Natural killer cell (primary cell): ENCODE data around the gene SIGLEC15. TPM values are rescaled to one million over a fixed set of nuclear protein-coding genes. Genes with fewer than 3 reads are reported as not detected.

Experiments used
- ATAC-seq, 3 donors: fragments of 150-1000 bp in 2 of 3; fragments of 200-7000 bp in 1 of 3; cut with Tn5 transposase; 1 replicate in 1 of 3; 2 replicates in 2 of 3; pipeline ENCODE4 v1.10.0; 2021; ENCODE audit warnings: mild to moderate bottlenecking in 2 of 3, moderate library complexity in 2 of 3
- DNase-seq, 2 donors: peaks; one replicate each; pipeline versions ENCODE4 v3.0.0 to v3.0.0-alpha.2; 2013 to 2021; ENCODE audit warnings: mixed read lengths in 1 of 2
- H3K27ac ChIP-seq: one replicate; pipeline ENCODE4 v1.5.1; 2013; ENCODE audit warnings: mild to moderate bottlenecking, low read length
- H3K27me3 ChIP-seq: one replicate; pipeline ENCODE4 v1.6.1; 2013; ENCODE audit warnings: low read length; ENCODE audit not compliant: control insufficient read depth, insufficient read depth
- H3K36me3 ChIP-seq: one replicate; pipeline ENCODE4 v1.6.1; 2013; ENCODE audit warnings: low read length; ENCODE audit not compliant: control insufficient read depth, insufficient read depth
- H3K4me1 ChIP-seq: one replicate; pipeline ENCODE4 v1.6.1; 2013; ENCODE audit warnings: low read length; ENCODE audit not compliant: control insufficient read depth, insufficient read depth
- H3K4me3 ChIP-seq: one replicate; pipeline ENCODE4 v1.5.1; 2013; ENCODE audit warnings: low read length
- H3K9me3 ChIP-seq: one replicate; pipeline ENCODE4 v1.6.1; 2013; ENCODE audit warnings: low read length; ENCODE audit not compliant: control insufficient read depth, insufficient read depth
- H3K27ac Mint-ChIP-seq, 2 donors: one replicate each; pipeline ENCODE4 v1.8.0; 2022; ENCODE audit warnings: mild to moderate bottlenecking in 2 of 2, mixed read lengths in 2 of 2, moderate library complexity in 1 of 2
- H3K27me3 Mint-ChIP-seq, 2 donors: one replicate each; pipeline ENCODE4 v1.8.0; 2022; ENCODE audit warnings: low read depth in 2 of 2, mixed read lengths in 2 of 2
- H3K36me3 Mint-ChIP-seq: one replicate; pipeline ENCODE4 v1.8.0; 2022; ENCODE audit warnings: mixed read lengths
- H3K4me1 Mint-ChIP-seq, 2 donors: one replicate each; pipeline ENCODE4 v1.8.0; 2022; ENCODE audit warnings: mixed read lengths in 2 of 2
- H3K4me3 Mint-ChIP-seq: one replicate; pipeline ENCODE4 v1.8.0; 2022; ENCODE audit warnings: mild to moderate bottlenecking, moderate library complexity, mixed read lengths
- H3K9me3 Mint-ChIP-seq, 2 donors: one replicate each; pipeline ENCODE4 v1.8.0; 2022; ENCODE audit warnings: mixed read lengths in 2 of 2
- WGBS: methylation state at CpG from one replicate; pipeline ENCODE4 v1.1.7; 2013; ENCODE audit warnings: missing lambda C conversion rate; ENCODE audit not compliant: insufficient coverage; 5-methylcytosine and 5-hydroxymethylcytosine counted together
- intact Hi-C: fragments of 100-400 bp; cut with micrococcal nuclease; formaldehyde crosslinking; loops from one replicate; pipeline ENCODE4 v1.14.2; 2022
- total RNA-seq, 4 donors: library from RNA; stranded (reverse); fragments of 120-200 nt in 1 of 4; gene quantifications; one replicate each; pipeline versions ENCODE4 v1.2.3 to v1.2.4, GENCODE V29; 2013 to 2022
- TF ChIP-seq, protein P1 (sequence below): fragments of 200-600 bp; IDR thresholded peaks from one replicate; pipeline ENCODE4 v1.8.0; 2022; ENCODE audit warnings: antibody characterized with exemption

Gene SIGLEC15
- total RNA-seq, 3 donors from 2014 or later (not counting 1 experiment from before 2014, with no cell fraction given) = not detected

DNA sequence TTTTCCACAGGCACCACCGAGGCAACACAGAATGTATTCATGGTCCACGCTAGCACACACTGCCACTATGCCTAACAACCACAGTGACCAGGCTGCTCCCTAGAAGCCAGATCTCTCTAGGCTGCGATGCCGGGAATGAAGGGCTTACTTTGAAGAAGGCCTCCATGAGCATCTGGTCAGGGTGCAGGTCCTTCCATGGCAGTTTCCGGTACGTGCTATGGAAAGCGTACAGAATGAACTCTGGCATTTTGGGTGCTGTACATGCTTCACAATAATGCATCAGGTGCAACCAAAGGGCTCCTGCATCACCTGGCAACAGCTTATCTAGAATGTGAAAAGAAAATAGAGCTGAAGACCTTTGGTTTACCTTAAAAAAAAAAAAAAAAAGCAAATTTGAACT is 44.9 kb downstream of the SIGLEC15 start:
- ATAC-seq (no peak), DNase-seq (no peak)
- WGBS = 99% methylated on average over 7 of the region's 7 CpGs
- no peaks in the 10 kb centered on the region for H3K27me3 ChIP-seq
- Mint-ChIP-seq H3K27me3 (no peaks in the 10 kb centered on the region), H3K9me3 (no peaks in the 10 kb centered on the region), H3K27ac (peak overlapping the region in 1 of 2 donors; percentile 28), H3K4me3 (no peak overlapping the region), H3K4me1 (peaks cover 27 to 34% of the 10 kb centered on the region in 2 donors), H3K36me3 (peaks cover 24% of the 10 kb centered on the region)
- intact Hi-C loops = loop anchor here (5.0 kb wide), 1 partner anchor 183 kb away; no protein-coding TSS in a partner anchor
- H3K27ac ChIP-seq = no peak overlapping the region
- TF ChIP-seq, protein P1, sequence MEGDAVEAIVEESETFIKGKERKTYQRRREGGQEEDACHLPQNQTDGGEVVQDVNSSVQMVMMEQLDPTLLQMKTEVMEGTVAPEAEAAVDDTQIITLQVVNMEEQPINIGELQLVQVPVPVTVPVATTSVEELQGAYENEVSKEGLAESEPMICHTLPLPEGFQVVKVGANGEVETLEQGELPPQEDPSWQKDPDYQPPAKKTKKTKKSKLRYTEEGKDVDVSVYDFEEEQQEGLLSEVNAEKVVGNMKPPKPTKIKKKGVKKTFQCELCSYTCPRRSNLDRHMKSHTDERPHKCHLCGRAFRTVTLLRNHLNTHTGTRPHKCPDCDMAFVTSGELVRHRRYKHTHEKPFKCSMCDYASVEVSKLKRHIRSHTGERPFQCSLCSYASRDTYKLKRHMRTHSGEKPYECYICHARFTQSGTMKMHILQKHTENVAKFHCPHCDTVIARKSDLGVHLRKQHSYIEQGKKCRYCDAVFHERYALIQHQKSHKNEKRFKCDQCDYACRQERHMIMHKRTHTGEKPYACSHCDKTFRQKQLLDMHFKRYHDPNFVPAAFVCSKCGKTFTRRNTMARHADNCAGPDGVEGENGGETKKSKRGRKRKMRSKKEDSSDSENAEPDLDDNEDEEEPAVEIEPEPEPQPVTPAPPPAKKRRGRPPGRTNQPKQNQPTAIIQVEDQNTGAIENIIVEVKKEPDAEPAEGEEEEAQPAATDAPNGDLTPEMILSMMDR = no peak
- peaks cover 53% of the 10 kb centered on the region for H3K36me3 ChIP-seq
- H3K4me3 ChIP-seq = no peak overlapping the region
- peaks cover 17% of the 10 kb centered on the region for H3K4me1 ChIP-seq
- no peaks in the 10 kb centered on the region for H3K9me3 ChIP-seq

DNA sequence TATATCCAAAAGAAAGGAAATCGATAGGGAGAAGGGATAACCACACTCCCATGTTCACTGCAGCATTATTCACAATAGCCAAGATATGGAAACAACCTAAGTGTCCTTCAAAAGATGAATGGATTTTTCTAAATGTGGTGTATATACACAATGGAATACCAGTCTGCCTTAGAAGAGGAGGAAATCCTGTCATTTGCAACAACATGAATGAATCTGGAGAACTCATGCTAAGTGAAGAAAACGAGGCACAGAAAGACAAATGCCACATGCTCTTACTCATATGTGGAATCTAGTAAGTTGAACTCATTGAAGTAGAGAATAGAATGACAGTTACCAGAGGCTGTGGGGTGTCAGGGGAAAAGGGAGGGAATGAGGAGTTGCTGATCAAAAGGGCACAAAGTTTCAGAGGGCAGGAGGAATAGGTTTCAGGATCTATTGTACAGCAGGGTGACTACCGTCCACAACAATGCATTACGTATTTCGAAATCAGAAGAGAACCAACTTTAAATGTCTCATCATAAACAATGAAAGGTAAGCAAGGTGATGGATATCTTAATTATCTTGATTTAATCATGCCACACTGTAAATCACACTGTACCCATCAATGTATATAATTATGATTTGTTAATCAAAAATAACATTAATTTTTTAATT is 46.1 kb downstream of the SIGLEC15 start:
- Mint-ChIP-seq H3K27ac (peak overlapping the region; percentile 28 to 51), H3K4me1 (peaks cover 29 to 40% of the 10 kb centered on the region in 2 donors), H3K36me3 (peaks cover 26% of the 10 kb centered on the region), H3K9me3 (no peaks in the 10 kb centered on the region), H3K4me3 (no peak overlapping the region), H3K27me3 (no peaks in the 10 kb centered on the region)
- Histone ChIP-seq H3K27ac (no peak overlapping the region), H3K4me3 (no peak overlapping the region), H3K36me3 (peaks cover 48% of the 10 kb centered on the region), H3K4me1 (peaks cover 17% of the 10 kb centered on the region), H3K9me3 (no peaks in the 10 kb centered on the region), H3K27me3 (no peaks in the 10 kb centered on the region)
- intact Hi-C loops = loop anchor here (5.0 kb wide), 1 partner anchor 184 kb away; no protein-coding TSS in a partner anchor
- no peak for DNase-seq
- whole genome bisulfite sequencing = 76% methylated on average over 1 of the region's 5 CpGs
- TF ChIP-seq, protein P1 = no peak
- ATAC-seq = no peak

DNA sequence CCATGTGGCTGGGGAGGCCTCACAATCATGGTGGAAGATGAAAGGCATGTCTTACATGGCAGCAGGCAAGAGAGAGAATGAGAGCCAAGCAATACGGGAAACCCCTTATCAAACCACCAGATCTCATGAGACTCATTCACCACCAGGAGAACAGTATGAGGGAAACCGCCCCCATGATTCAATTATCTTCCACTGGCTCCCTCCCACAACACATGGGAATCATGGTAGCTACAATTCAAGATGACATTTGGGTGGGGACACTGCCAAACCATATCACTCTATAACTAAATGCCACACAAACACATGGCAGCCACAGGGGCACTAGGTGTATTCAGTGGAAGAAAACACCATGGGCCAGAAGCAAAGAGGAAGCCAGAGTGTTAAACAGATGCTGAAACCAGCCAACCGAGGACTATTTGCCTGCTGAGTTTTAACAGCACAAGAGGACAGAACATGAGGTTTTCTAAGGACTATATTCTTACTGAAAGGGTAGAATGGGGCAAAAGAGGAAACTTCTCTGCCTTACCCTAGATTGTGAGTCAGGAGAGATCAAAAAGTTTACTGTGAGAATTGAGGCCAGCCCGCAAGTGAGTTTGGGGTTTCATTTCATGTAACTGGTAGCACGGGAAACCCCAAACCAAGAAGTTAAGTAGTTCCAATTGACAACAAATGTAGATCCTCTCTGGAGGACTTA is 49.2 kb downstream of the SIGLEC15 start:
- ATAC-seq (peak; percentile 81 to 87 (median 82)), DNase-seq (peak; percentile 48 to 80)
- H3K4me3 Mint-ChIP-seq = peak overlapping the region; percentile 61
- H3K4me1 ChIP-seq = peaks cover 20% of the 10 kb centered on the region
- peak overlapping the region; percentile 63 for H3K27ac ChIP-seq
- no peaks in the 10 kb centered on the region for H3K9me3 ChIP-seq
- H3K36me3 ChIP-seq = peaks cover 48% of the 10 kb centered on the region
- H3K9me3 Mint-ChIP-seq = no peaks in the 10 kb centered on the region
- H3K27ac Mint-ChIP-seq = peak overlapping the region; percentile 84 to 86
- H3K36me3 Mint-ChIP-seq = peaks cover 36% of the 10 kb centered on the region
- no peaks in the 10 kb centered on the region for H3K27me3 Mint-ChIP-seq
- H3K4me3 ChIP-seq = no peak overlapping the region
- no peaks in the 10 kb centered on the region for H3K27me3 ChIP-seq
- intact Hi-C loops = loop anchor here (1.0 to 5.0 kb wide), 4 partner anchors 64 to 252 kb away; no protein-coding TSS in a partner anchor
- TF ChIP-seq, protein P1 = no peak
- WGBS = 20% methylated on average over 5 of the region's 5 CpGs
- H3K4me1 Mint-ChIP-seq = peaks cover 32 to 38% of the 10 kb centered on the region in 2 donors
